Measurements from ENCODE around the gene PLRG1. TPM values are rescaled to one million over a fixed set of nuclear protein-coding genes. Genes with fewer than 3 reads are reported as not detected.

The PLRG1 gene
- total RNA-seq, 1 donor from 2014 or later, result 34.7 TPM

- no peaks in the 10 kb centered on the region for H3K4me1 ChIP-seq
- H3K9me3 ChIP-seq, result no peaks in the 10 kb centered on the region
- no peaks in the 10 kb centered on the region for H3K27me3 ChIP-seq
- H3K36me3 ChIP-seq, result no peaks in the 10 kb centered on the region
- H3K27ac ChIP-seq, result no peak overlapping the region
- no peak for TF ChIP-seq CTCF (IDR thresholded peaks at IDR 0.05)
- intact Hi-C loops (cut with DNase I), result no loop called here
- no peak for DNase-seq (ENCODE audit: low spot score in 2 of 2)
- no peak overlapping the region for H3K4me3 ChIP-seq
Observed at GRCh38 chr4:154591890-154592289, 41.7 kb upstream of the PLRG1 start.

GRCh38 chr4:154590329-154591006 lies 40.3 kb upstream of the PLRG1 start, which contains the start of gene FGA:
Gene FGA, minus strand, starts transcription at chr4:154590742. Its CDS starts 55 bp downstream, at chr4:154590687.
- no peaks in the 10 kb centered on the region for H3K9me3 ChIP-seq
- intact Hi-C loops (cut with DNase I), result no loop called here
- no peak for DNase-seq (ENCODE audit: low spot score in 2 of 2)
- H3K4me1 ChIP-seq, result no peaks in the 10 kb centered on the region
- no peaks in the 10 kb centered on the region for H3K27me3 ChIP-seq
- H3K27ac ChIP-seq, result no peak within 1 kb of the TSS
- H3K4me3 ChIP-seq, result no peak within 1 kb of the TSS
- TF ChIP-seq CTCF (IDR thresholded peaks at IDR 0.05), result no peak
- no peaks in the 10 kb centered on the region for H3K36me3 ChIP-seq

GRCh38 chr4:154589296-154590197 lies 39.3 kb upstream of the PLRG1 start:
- Histone ChIP-seq H3K27ac (no peak overlapping the region), H3K4me3 (no peak overlapping the region), H3K36me3 (no peaks in the 10 kb centered on the region), H3K4me1 (no peaks in the 10 kb centered on the region), H3K27me3 (no peaks in the 10 kb centered on the region), H3K9me3 (no peaks in the 10 kb centered on the region)
- no peak for TF ChIP-seq CTCF (IDR thresholded peaks at IDR 0.05)
- intact Hi-C loops (cut with DNase I), result no loop called here
- no peak for DNase-seq (ENCODE audit: low spot score in 2 of 2)

DNA sequence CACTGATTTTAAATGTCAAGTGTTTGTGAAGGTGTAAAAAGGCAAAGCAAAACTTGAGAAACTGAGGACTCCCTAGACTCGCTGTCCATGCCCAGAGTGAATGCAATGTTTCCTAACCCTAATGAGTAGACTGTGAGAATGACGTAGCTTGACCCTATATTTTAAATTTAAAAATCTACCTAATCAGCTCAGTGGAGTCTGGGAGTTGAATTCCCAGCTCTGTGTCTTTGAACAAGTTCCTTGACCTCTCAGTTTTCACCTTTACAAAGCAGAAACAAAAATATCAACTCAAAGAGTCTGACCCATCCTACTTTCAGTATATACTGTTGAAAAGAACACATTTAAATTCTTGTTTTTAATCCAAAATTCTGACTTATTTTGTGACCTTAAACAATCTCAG lies 38.0 kb upstream of the PLRG1 start:
- intact Hi-C loops (cut with DNase I), result no loop called here

More for the DNA sequence above, 38.0 kb upstream of the PLRG1 start:
- Histone ChIP-seq H3K36me3 (no peaks in the 10 kb centered on the region), H3K9me3 (no peaks in the 10 kb centered on the region), H3K4me3 (no peak overlapping the region), H3K27ac (no peak overlapping the region), H3K27me3 (no peaks in the 10 kb centered on the region), H3K4me1 (no peaks in the 10 kb centered on the region)
- TF ChIP-seq CTCF (IDR thresholded peaks at IDR 0.05), result no peak
- DNase-seq (ENCODE audit: low spot score in 2 of 2), result no peak
